SK-N-DZ (cell line): ENCODE results near the gene CARD14.

Experiments
- DNase-seq: peaks from one replicate; pipeline ENCODE4 v3.0.0-alpha.2; 2015; ENCODE audit warnings: low spot score

The CARD14 gene

GRCh38 chr17:80210348-80211108, 40.7 kb downstream of the CARD14 start:
- no peak for DNase-seq

GRCh38 chr17:80212109-80212508, 42.3 kb downstream of the CARD14 start:
- DNase-seq: no peak

- no peak for DNase-seq
Observed at GRCh38 chr17:80212511-80212910, 42.7 kb downstream of the CARD14 start.

- no peak for DNase-seq
Observed at GRCh38 chr17:80212962-80213642, 43.3 kb downstream of the CARD14 start.

- DNase-seq: no peak
Observed at GRCh38 chr17:80213643-80213975, 43.8 kb downstream of the CARD14 start.

- no peak for DNase-seq
Observed at GRCh38 chr17:80214012-80214877, 44.4 kb downstream of the CARD14 start.

- no peak for DNase-seq
Observed at GRCh38 chr17:80214878-80215210, 45.0 kb downstream of the CARD14 start.

GRCh38 chr17:80216473-80217456, 46.9 kb downstream of the CARD14 start:
- no peak for DNase-seq

- no peak for DNase-seq
Observed at GRCh38 chr17:80217703-80218362, 48.0 kb downstream of the CARD14 start.

- no peak for DNase-seq
Observed at GRCh38 chr17:80218391-80218790, 48.6 kb downstream of the CARD14 start.

- peak; percentile 83 for DNase-seq
Observed at GRCh38 chr17:80219013-80219762, 49.4 kb downstream of the CARD14 start.

GRCh38 chr17:80219763-80220053, 49.9 kb downstream of the CARD14 start:
- DNase-seq: peak; percentile 45

- peak; percentile 73 for DNase-seq
Observed at GRCh38 chr17:80220054-80220735, 50.4 kb downstream of the CARD14 start, which contains the start of the genes SGSH and SLC26A11. TSS of gene SGSH (minus strand) at chr17:80220333. CDS start at chr17:80220313, 20 bp downstream. TSS of gene SLC26A11 (plus strand) at chr17:80220427. CDS start at chr17:80221561, 1,134 bp downstream.

- DNase-seq: no peak
Observed at GRCh38 chr17:80220736-80221215, 50.9 kb downstream of the CARD14 start.

- DNase-seq: no peak
Observed at GRCh38 chr17:80221351-80222105, 51.7 kb downstream of the CARD14 start.

GRCh38 chr17:80222376-80223141, 52.7 kb downstream of the CARD14 start:
- no peak for DNase-seq

- DNase-seq: no peak
Observed at GRCh38 chr17:80223142-80223815, 53.4 kb downstream of the CARD14 start.
